ENCODE data around the gene SELENON. TPM values are rescaled to one million over a fixed set of nuclear protein-coding genes. Genes with fewer than 3 reads are reported as not detected.

The SELENON gene
- total and polyA plus RNA-seq, 9 of the 15 experiments (the other 6 are each of a cell fraction or from before 2014, with no cell fraction given), result 0.43 to 26.7 (median 7.0) TPM

DNA sequence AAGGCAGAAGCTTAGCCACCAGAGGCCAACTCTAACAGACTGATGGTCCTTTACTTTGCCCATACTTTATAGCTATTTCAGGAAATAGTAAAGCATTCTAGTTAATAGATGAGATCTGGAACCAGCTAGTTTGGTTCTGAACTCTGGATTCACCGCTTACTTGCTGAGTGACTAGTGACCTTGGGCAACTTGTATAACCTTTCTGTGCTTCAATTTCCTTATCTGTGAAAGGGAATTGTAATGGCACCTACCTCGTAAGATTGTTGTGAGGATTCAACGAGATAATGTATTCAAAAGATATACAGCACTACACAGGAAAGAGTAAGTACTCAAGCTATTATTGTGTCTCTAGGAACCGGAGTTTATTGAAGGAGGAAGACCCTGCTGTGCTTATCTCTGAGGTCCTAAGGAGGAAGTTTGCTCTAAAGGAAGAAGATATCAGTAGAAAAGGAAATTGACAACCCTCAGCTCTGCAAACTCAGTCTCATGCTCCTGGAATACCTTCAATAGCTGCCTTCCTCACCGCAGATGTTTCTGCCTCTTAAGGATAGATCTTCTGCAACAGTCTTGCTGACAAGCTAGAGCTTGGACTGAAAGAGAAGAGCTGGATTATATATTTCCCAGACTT, 31.7 kb downstream of the SELENON start:
- H3K9ac ChIP-seq (ENCODE audit: insufficient read depth in 1 of 2, low read depth in 2 of 2, low read length in 2 of 2), result no peak overlapping the region; a peak in 1 of 4 replicates
- CTCF ChIA-PET (ENCODE audit: low intra/inter-chr PET ratio), result interaction anchor here (0.6 kb wide), 1 partner anchor 11 kb away, joined by 3 read pairs; no protein-coding TSS in a partner anchor
- H3K4me2 ChIP-seq (ENCODE audit: insufficient read depth, low read length), result 0 out of 2 replicates have a peak overlapping the region, but pooled peaks have one; percentile 5
- FAIRE-seq (peak; percentile 56), ATAC-seq (peak; percentile 43), DNase-seq (ENCODE audit: extremely low read depth in 1 of 4, low spot score in 3 of 4) (peak in 2 of 4 experiments; percentile 43 to 63)
- no peaks in the 10 kb centered on the region for H3K9me3 ChIP-seq (replicated peaks; ENCODE audit: control insufficient read depth, insufficient read depth, low read depth, low read length)
- POLR2A ChIA-PET, result interaction anchor here (0.6 to 11.2 kb wide), 13 partner anchors 11 to 626 kb away, joined by 3 to 108 read pairs (median 3); partner anchors contain the start of genes MTFR1L and PAQR7
- peaks cover 12% of the 10 kb centered on the region; the same call in 1 of the 2 replicates for H4K20me1 ChIP-seq (replicated peaks; ENCODE audit: control insufficient read depth, insufficient read depth, low read length)
- peaks cover 98% of the 10 kb centered on the region for H3K36me3 ChIP-seq (ENCODE audit: control insufficient read depth, insufficient read depth, low read length)
- no peak overlapping the region for H2AFZ ChIP-seq (ENCODE audit: low read depth, low read length)
- in situ Hi-C loops (cut with MboI) (no loop called here), intact Hi-C loops (cut with micrococcal nuclease) (no loop called here)
- H3K27ac ChIP-seq (ENCODE audit: extremely low read depth, low read depth, low read length), result peak overlapping the region; percentile 31; the same call in 2 of the 3 replicates
- H3K79me2 ChIP-seq (ENCODE audit: control insufficient read depth, insufficient read depth, low read length), result peaks cover 40% of the 10 kb centered on the region
- no peaks in the 10 kb centered on the region for H3K9me1 ChIP-seq (ENCODE audit: control insufficient read depth, insufficient read depth, low read length)
- no peak overlapping the region for H3K4me3 ChIP-seq
- H3K4me1 ChIP-seq (replicated peaks in 1 of 2; ENCODE audit: control insufficient read depth in 2 of 2, insufficient read depth in 2 of 2, low read length in 2 of 2), result peaks cover 10 to 25% of the 10 kb centered on the region in 2 experiments; a peak in 4 of 5 replicates
- 13% methylated on average over 5 of the region's 5 CpGs for WGBS (ENCODE audit: insufficient coverage, low coverage, missing lambda C conversion rate)
- H3K27me3 ChIP-seq (ENCODE audit: control insufficient read depth in 2 of 2, insufficient read depth in 2 of 2, low read length in 2 of 2), result no peaks in the 10 kb centered on the region
- no TSS peak for BruUV-seq (replicated peaks)
- TF ChIP-seq IRF2 (CRISPR knock-in tag; IDR thresholded peaks at IDR 0.05), result no peak
- TF ChIP-seq HLTF (IDR thresholded peaks at IDR 0.05), result no peak
- no peak for TF ChIP-seq PHTF2 (CRISPR knock-in tag; IDR thresholded peaks at IDR 0.05)
- TF ChIP-seq, protein P1, sequence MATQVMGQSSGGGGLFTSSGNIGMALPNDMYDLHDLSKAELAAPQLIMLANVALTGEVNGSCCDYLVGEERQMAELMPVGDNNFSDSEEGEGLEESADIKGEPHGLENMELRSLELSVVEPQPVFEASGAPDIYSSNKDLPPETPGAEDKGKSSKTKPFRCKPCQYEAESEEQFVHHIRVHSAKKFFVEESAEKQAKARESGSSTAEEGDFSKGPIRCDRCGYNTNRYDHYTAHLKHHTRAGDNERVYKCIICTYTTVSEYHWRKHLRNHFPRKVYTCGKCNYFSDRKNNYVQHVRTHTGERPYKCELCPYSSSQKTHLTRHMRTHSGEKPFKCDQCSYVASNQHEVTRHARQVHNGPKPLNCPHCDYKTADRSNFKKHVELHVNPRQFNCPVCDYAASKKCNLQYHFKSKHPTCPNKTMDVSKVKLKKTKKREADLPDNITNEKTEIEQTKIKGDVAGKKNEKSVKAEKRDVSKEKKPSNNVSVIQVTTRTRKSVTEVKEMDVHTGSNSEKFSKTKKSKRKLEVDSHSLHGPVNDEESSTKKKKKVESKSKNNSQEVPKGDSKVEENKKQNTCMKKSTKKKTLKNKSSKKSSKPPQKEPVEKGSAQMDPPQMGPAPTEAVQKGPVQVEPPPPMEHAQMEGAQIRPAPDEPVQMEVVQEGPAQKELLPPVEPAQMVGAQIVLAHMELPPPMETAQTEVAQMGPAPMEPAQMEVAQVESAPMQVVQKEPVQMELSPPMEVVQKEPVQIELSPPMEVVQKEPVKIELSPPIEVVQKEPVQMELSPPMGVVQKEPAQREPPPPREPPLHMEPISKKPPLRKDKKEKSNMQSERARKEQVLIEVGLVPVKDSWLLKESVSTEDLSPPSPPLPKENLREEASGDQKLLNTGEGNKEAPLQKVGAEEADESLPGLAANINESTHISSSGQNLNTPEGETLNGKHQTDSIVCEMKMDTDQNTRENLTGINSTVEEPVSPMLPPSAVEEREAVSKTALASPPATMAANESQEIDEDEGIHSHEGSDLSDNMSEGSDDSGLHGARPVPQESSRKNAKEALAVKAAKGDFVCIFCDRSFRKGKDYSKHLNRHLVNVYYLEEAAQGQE (IDR thresholded peaks at IDR 0.05; ENCODE audit: borderline replicate concordance), result peak; percentile 4; the same call in 1 of the 2 replicates
- TF ChIP-seq, protein P1 (CRISPR knock-in tag; IDR thresholded peaks at IDR 0.05; ENCODE audit: low read depth), result no peak
- TF ChIP-seq EHMT2 (IDR thresholded peaks at IDR 0.05), result 0 out of 2 replicates have a peak, but pooled peaks have one; percentile 27
- TF ChIP-seq, protein P2, sequence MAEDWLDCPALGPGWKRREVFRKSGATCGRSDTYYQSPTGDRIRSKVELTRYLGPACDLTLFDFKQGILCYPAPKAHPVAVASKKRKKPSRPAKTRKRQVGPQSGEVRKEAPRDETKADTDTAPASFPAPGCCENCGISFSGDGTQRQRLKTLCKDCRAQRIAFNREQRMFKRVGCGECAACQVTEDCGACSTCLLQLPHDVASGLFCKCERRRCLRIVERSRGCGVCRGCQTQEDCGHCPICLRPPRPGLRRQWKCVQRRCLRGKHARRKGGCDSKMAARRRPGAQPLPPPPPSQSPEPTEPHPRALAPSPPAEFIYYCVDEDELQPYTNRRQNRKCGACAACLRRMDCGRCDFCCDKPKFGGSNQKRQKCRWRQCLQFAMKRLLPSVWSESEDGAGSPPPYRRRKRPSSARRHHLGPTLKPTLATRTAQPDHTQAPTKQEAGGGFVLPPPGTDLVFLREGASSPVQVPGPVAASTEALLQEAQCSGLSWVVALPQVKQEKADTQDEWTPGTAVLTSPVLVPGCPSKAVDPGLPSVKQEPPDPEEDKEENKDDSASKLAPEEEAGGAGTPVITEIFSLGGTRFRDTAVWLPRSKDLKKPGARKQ (CRISPR knock-in tag; IDR thresholded peaks at IDR 0.05), result no peak
- TF ChIP-seq ZNF384 (IDR thresholded peaks at IDR 0.05; ENCODE audit: low read depth, low read length), result no peak
- TF ChIP-seq SMARCE1 (IDR thresholded peaks at IDR 0.05), result no peak
- peak; percentile 50; the same call in 1 of the 2 replicates for TF ChIP-seq SOX6 (IDR thresholded peaks at IDR 0.05)

Measured in K562 (cell line).